Natural killer cell (primary cell): ENCODE data around the gene SPATC1L. TPM values are rescaled to one million over a fixed set of nuclear protein-coding genes. Genes with fewer than 3 reads are reported as not detected.

Experiments used
- ATAC-seq, 3 donors: fragments of 150-1000 bp in 2 of 3; fragments of 200-7000 bp in 1 of 3; cut with Tn5 transposase; 1 replicate in 1 of 3; 2 replicates in 2 of 3; pipeline ENCODE4 v1.10.0; 2021; ENCODE audit warnings: mild to moderate bottlenecking in 2 of 3, moderate library complexity in 2 of 3
- DNase-seq, 2 donors: peaks; one replicate each; pipeline versions ENCODE4 v3.0.0 to v3.0.0-alpha.2; 2013 to 2021; ENCODE audit warnings: mixed read lengths in 1 of 2
- H3K27ac ChIP-seq: one replicate; pipeline ENCODE4 v1.5.1; 2013; ENCODE audit warnings: mild to moderate bottlenecking, low read length
- H3K27me3 ChIP-seq: one replicate; pipeline ENCODE4 v1.6.1; 2013; ENCODE audit warnings: low read length; ENCODE audit not compliant: control insufficient read depth, insufficient read depth
- H3K36me3 ChIP-seq: one replicate; pipeline ENCODE4 v1.6.1; 2013; ENCODE audit warnings: low read length; ENCODE audit not compliant: control insufficient read depth, insufficient read depth
- H3K4me1 ChIP-seq: one replicate; pipeline ENCODE4 v1.6.1; 2013; ENCODE audit warnings: low read length; ENCODE audit not compliant: control insufficient read depth, insufficient read depth
- H3K4me3 ChIP-seq: one replicate; pipeline ENCODE4 v1.5.1; 2013; ENCODE audit warnings: low read length
- H3K9me3 ChIP-seq: one replicate; pipeline ENCODE4 v1.6.1; 2013; ENCODE audit warnings: low read length; ENCODE audit not compliant: control insufficient read depth, insufficient read depth
- H3K27ac Mint-ChIP-seq, 2 donors: one replicate each; pipeline ENCODE4 v1.8.0; 2022; ENCODE audit warnings: mild to moderate bottlenecking in 2 of 2, mixed read lengths in 2 of 2, moderate library complexity in 1 of 2
- H3K27me3 Mint-ChIP-seq, 2 donors: one replicate each; pipeline ENCODE4 v1.8.0; 2022; ENCODE audit warnings: low read depth in 2 of 2, mixed read lengths in 2 of 2
- H3K36me3 Mint-ChIP-seq: one replicate; pipeline ENCODE4 v1.8.0; 2022; ENCODE audit warnings: mixed read lengths
- H3K4me1 Mint-ChIP-seq, 2 donors: one replicate each; pipeline ENCODE4 v1.8.0; 2022; ENCODE audit warnings: mixed read lengths in 2 of 2
- H3K4me3 Mint-ChIP-seq: one replicate; pipeline ENCODE4 v1.8.0; 2022; ENCODE audit warnings: mild to moderate bottlenecking, moderate library complexity, mixed read lengths
- H3K9me3 Mint-ChIP-seq, 2 donors: one replicate each; pipeline ENCODE4 v1.8.0; 2022; ENCODE audit warnings: mixed read lengths in 2 of 2
- CTCF ChIP-seq: fragments of 200-600 bp; IDR thresholded peaks from one replicate; pipeline ENCODE4 v1.8.0; 2022; ENCODE audit warnings: antibody characterized with exemption
- WGBS: methylation state at CpG from one replicate; pipeline ENCODE4 v1.1.7; 2013; ENCODE audit warnings: missing lambda C conversion rate; ENCODE audit not compliant: insufficient coverage; 5-methylcytosine and 5-hydroxymethylcytosine counted together
- intact Hi-C: fragments of 100-400 bp; cut with micrococcal nuclease; formaldehyde crosslinking; loops from one replicate; pipeline ENCODE4 v1.14.2; 2022
- total RNA-seq, 4 donors: library from RNA; stranded (reverse); fragments of 120-200 nt in 1 of 4; gene quantifications; one replicate each; pipeline versions ENCODE4 v1.2.3 to v1.2.4, GENCODE V29; 2013 to 2022

Gene SPATC1L
- total RNA-seq, 3 donors from 2014 or later (not counting 1 experiment from before 2014, with no cell fraction given), result 0.18 to 4.0 (median 2.7) TPM

DNA sequence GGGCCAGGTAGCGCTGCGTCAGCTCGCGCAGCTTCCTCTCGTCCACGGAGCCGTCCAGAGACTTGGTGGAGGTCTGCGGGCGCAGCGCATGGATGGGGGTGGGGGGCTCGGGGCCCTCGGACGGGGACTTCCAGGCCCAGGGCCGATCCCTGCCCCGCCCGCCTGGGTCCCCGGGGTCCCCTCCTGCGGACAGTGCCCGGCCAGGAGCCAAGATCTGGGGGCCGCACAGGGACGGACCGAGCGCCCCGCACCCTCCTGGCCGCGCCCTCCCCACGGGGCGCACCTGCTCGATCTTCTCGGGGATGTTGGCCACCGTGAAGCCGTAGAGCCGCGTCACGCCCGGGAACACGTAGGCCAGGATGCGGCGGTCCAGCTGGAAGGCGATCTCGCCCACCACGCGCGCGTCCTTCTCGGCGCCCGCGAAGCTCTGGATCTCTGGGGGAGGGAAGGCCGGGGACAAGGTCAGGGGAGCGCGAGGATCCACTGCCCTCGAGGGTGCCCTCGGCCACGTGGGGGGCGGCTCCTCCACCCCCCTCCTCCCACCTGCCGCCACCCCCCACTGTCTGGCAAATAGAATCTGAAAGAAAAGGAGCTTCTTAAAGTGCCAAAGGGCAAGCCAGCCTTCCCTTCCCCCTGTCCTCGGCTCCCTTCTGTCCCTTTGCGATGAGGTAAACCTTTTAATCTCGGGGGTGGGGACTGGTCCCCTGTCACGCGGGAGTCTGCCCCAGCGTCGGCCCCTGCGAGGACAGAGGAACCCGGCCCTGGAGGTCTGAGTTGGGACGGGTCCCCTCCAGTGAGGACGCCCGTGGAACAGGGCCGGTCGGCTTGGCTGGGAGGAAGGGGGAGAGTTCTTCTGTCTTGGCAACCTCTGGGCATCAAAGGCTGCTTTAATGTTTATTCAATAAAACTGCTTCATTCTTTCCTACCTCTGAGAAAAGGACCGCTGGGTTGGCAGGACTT lies 22.3 kb downstream of the SPATC1L start:
- WGBS, result 89% methylated on average over 68 of the region's 72 CpGs
- H3K4me1 Mint-ChIP-seq, result no peaks in the 10 kb centered on the region
- DNase-seq (no peak), ATAC-seq (no peak)
- H3K4me1 ChIP-seq, result no peaks in the 10 kb centered on the region
- no peak overlapping the region for H3K27ac ChIP-seq
- H3K9me3 ChIP-seq, result no peaks in the 10 kb centered on the region
- H3K4me3 ChIP-seq, result no peak overlapping the region
- H3K9me3 Mint-ChIP-seq, result no peaks in the 10 kb centered on the region
- peaks cover 11 to 12% of the 10 kb centered on the region in 2 donors for H3K27me3 Mint-ChIP-seq
- H3K27ac Mint-ChIP-seq, result no peak overlapping the region
- H3K4me3 Mint-ChIP-seq, result no peak overlapping the region
- H3K36me3 ChIP-seq, result no peaks in the 10 kb centered on the region
- H3K27me3 ChIP-seq, result no peaks in the 10 kb centered on the region
- H3K36me3 Mint-ChIP-seq, result no peaks in the 10 kb centered on the region
- no peak for TF ChIP-seq CTCF
- intact Hi-C loops, result no loop called here

DNA sequence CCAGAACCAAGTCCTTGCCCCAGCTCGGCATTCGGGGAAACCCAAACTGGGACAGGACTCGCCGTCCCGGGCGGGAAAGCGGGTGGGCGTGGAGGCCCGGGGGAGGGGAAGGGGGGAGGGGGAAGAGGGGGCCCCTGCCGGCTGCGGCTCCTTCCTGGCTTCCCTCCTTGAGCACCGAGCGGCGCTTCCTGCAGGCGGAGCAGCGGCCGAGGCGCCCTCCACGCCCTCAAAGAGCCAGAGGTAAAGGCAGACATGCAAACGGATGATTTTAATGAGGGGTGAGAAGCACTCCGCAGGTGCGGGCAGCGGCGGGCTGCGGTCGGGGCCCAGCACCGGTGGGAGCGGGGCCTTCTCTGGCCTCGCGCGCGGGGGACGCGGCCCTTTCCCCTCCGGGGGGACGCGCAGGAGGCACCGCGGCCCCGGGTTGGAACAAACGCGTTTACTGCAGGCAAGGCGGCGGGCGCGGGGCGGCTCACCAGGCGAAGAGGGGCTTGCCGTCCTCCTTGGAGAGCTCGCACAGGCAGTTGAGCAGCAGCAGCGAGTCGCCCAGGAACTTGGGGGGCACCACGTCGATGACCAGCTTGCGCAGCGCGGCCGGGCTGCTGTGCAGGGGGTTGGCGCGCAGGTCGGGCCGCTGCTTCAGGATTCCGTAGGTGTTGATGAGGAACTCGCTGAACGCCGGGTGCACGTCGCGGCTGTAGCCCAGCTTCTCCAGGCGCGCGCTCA lies 23.2 kb downstream of the SPATC1L start:
- 89% methylated on average over 65 of the region's 72 CpGs for WGBS
- ATAC-seq, result peak in 2 of 3 donors; percentile 38 to 47
- Mint-ChIP-seq H3K27ac (no peak overlapping the region), H3K27me3 (peaks cover 11 to 12% of the 10 kb centered on the region in 2 donors), H3K4me1 (no peaks in the 10 kb centered on the region), H3K4me3 (peak overlapping the region; percentile 69), H3K9me3 (no peaks in the 10 kb centered on the region), H3K36me3 (no peaks in the 10 kb centered on the region)
- Histone ChIP-seq H3K27me3 (no peaks in the 10 kb centered on the region), H3K27ac (no peak overlapping the region), H3K36me3 (no peaks in the 10 kb centered on the region), H3K4me3 (no peak overlapping the region), H3K9me3 (no peaks in the 10 kb centered on the region), H3K4me1 (no peaks in the 10 kb centered on the region)
- DNase-seq, result peak in 1 of 2 donors; percentile 28
- no peak for TF ChIP-seq CTCF
- intact Hi-C loops, result no loop called here

GRCh38 chr21:46160657-46160906 lies 23.7 kb downstream of the SPATC1L start:
- Mint-ChIP-seq H3K9me3 (no peaks in the 10 kb centered on the region), H3K4me3 (no peak overlapping the region), H3K36me3 (no peaks in the 10 kb centered on the region), H3K27me3 (peaks cover 11 to 12% of the 10 kb centered on the region in 2 donors), H3K27ac (no peak overlapping the region), H3K4me1 (no peaks in the 10 kb centered on the region)
- ATAC-seq (no peak), DNase-seq (peak in 1 of 2 donors; percentile 13)
- WGBS, result 97% methylated on average over 22 of the region's 22 CpGs
- intact Hi-C loops, result no loop called here
- Histone ChIP-seq H3K27me3 (no peaks in the 10 kb centered on the region), H3K36me3 (no peaks in the 10 kb centered on the region), H3K27ac (no peak overlapping the region), H3K4me1 (no peaks in the 10 kb centered on the region), H3K9me3 (no peaks in the 10 kb centered on the region), H3K4me3 (no peak overlapping the region)
- TF ChIP-seq CTCF, result no peak
